BLaER1 (cell line): ENCODE results near the gene STOML1.

Experiments used
- H3K27ac ChIP-seq: shearing (Covaris generic); formaldehyde crosslinking; 2 replicates; pipeline ENCODE4 v1.8.1; 2022
- H3K27me3 ChIP-seq: shearing (Covaris generic); formaldehyde crosslinking; 2 replicates; pipeline ENCODE4 v1.8.1; 2022
- H3K36me3 ChIP-seq: shearing (Covaris generic); formaldehyde crosslinking; 2 replicates; pipeline ENCODE4 v1.8.1; 2022
- H3K4me1 ChIP-seq: shearing (Covaris generic); formaldehyde crosslinking; 2 replicates; pipeline ENCODE4 v1.8.1; 2022
- H3K4me2 ChIP-seq: shearing (Covaris generic); formaldehyde crosslinking; 2 replicates; pipeline ENCODE4 v1.8.1; 2022
- H3K4me3 ChIP-seq: shearing (Covaris generic); formaldehyde crosslinking; 2 replicates; pipeline ENCODE4 v1.8.1; 2022
- H3K9ac ChIP-seq: shearing (Covaris generic); formaldehyde crosslinking; 2 replicates; pipeline ENCODE4 v1.8.1; 2022
- H3K9me3 ChIP-seq: shearing (Covaris generic); formaldehyde crosslinking; 2 replicates; pipeline ENCODE4 v1.8.1; 2022
- H4K20me1 ChIP-seq: shearing (Covaris generic); formaldehyde crosslinking; 2 replicates; pipeline ENCODE4 v1.8.1; 2022
- Cebpa-rat ChIP-seq: shearing (Covaris generic); IDR thresholded peaks from 2 replicates; pipeline ENCODE4 v1.8.1; 2022

STOML1 gene, protein sequence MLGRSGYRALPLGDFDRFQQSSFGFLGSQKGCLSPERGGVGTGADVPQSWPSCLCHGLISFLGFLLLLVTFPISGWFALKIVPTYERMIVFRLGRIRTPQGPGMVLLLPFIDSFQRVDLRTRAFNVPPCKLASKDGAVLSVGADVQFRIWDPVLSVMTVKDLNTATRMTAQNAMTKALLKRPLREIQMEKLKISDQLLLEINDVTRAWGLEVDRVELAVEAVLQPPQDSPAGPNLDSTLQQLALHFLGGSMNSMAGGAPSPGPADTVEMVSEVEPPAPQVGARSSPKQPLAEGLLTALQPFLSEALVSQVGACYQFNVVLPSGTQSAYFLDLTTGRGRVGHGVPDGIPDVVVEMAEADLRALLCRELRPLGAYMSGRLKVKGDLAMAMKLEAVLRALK

GRCh38 chr15:73991726-73992593 is at the start of gene STOML1:
Gene STOML1, minus strand, starts transcription at chr15:73992295. Its CDS starts 72 bp downstream, at chr15:73992223.
- H4K20me1 ChIP-seq: peaks cover 8% of the 10 kb centered on the region; the same call in 1 of the 2 replicates
- TF ChIP-seq Cebpa-rat: no peak
- peak within 1 kb of the TSS; percentile 67 for H3K27ac ChIP-seq
- peaks cover 61% of the 10 kb centered on the region for H3K4me1 ChIP-seq
- H3K27me3 ChIP-seq: no peaks in the 10 kb centered on the region
- peak within 1 kb of the TSS; percentile 87 for H3K4me3 ChIP-seq
- peak within 1 kb of the TSS; percentile 83 for H3K9ac ChIP-seq
- no peaks in the 10 kb centered on the region for H3K9me3 ChIP-seq
- peak within 1 kb of the TSS; percentile 96 for H3K4me2 ChIP-seq
- H3K36me3 ChIP-seq: no peaks in the 10 kb centered on the region

- no peak for TF ChIP-seq Cebpa-rat
- H3K4me1 ChIP-seq: no peaks in the 10 kb centered on the region
- no peak overlapping the region for H3K9ac ChIP-seq
- H3K27me3 ChIP-seq: no peaks in the 10 kb centered on the region
- H3K4me2 ChIP-seq: no peak overlapping the region
- H3K9me3 ChIP-seq: no peaks in the 10 kb centered on the region
- H3K27ac ChIP-seq: no peak overlapping the region
- H3K4me3 ChIP-seq: no peak overlapping the region
- peaks cover 50% of the 10 kb centered on the region for H3K36me3 ChIP-seq
- peaks cover 14% of the 10 kb centered on the region for H4K20me1 ChIP-seq
These were observed 49.2 kb upstream of the STOML1 start for GRCh38 chr15:74041311-74041756.

GRCh38 chr15:74040109-74040850 is 48.2 kb upstream of the STOML1 start:
- Histone ChIP-seq H3K4me2 (no peak overlapping the region), H3K9ac (no peak overlapping the region), H3K4me3 (no peak overlapping the region), H3K27ac (no peak overlapping the region), H3K9me3 (no peaks in the 10 kb centered on the region), H4K20me1 (peaks cover 24% of the 10 kb centered on the region), H3K27me3 (no peaks in the 10 kb centered on the region), H3K4me1 (peaks cover 7% of the 10 kb centered on the region), H3K36me3 (peaks cover 60% of the 10 kb centered on the region)
- no peak for TF ChIP-seq Cebpa-rat

DNA sequence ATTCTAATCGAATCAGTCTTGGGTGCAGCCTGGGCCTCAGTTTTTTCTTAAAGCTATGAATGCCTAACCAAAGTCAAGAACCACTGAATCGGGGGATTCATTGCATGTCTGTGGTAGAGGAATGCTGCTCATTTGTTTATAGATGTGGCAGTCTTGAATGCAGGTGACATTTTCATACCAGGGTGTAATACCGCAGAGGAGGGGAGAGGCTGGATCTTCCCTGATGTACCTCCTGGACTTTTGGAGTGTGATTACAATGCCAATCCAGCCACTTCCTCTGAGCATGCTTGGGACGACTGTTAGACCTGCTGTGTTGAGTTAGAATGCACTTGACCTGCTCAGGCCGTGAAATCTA is 47.5 kb upstream of the STOML1 start:
- H3K4me2 ChIP-seq: no peak overlapping the region

GRCh38 chr15:74038707-74039655 is 46.9 kb upstream of the STOML1 start:
- TF ChIP-seq Cebpa-rat: no peak
- Histone ChIP-seq H3K9me3 (no peaks in the 10 kb centered on the region), H3K4me2 (no peak overlapping the region), H4K20me1 (peaks cover 37% of the 10 kb centered on the region), H3K9ac (no peak overlapping the region), H3K27ac (no peak overlapping the region), H3K4me3 (no peak overlapping the region), H3K4me1 (peaks cover 14% of the 10 kb centered on the region), H3K27me3 (no peaks in the 10 kb centered on the region), H3K36me3 (peaks cover 65% of the 10 kb centered on the region)

More for the DNA sequence above, 47.5 kb upstream of the STOML1 start:
- Histone ChIP-seq H3K27me3 (no peaks in the 10 kb centered on the region), H3K27ac (no peak overlapping the region), H3K4me1 (peaks cover 9% of the 10 kb centered on the region), H3K36me3 (peaks cover 65% of the 10 kb centered on the region), H3K9me3 (no peaks in the 10 kb centered on the region), H3K9ac (no peak overlapping the region), H3K4me3 (no peak overlapping the region), H4K20me1 (peaks cover 31% of the 10 kb centered on the region)
- TF ChIP-seq Cebpa-rat: no peak

DNA sequence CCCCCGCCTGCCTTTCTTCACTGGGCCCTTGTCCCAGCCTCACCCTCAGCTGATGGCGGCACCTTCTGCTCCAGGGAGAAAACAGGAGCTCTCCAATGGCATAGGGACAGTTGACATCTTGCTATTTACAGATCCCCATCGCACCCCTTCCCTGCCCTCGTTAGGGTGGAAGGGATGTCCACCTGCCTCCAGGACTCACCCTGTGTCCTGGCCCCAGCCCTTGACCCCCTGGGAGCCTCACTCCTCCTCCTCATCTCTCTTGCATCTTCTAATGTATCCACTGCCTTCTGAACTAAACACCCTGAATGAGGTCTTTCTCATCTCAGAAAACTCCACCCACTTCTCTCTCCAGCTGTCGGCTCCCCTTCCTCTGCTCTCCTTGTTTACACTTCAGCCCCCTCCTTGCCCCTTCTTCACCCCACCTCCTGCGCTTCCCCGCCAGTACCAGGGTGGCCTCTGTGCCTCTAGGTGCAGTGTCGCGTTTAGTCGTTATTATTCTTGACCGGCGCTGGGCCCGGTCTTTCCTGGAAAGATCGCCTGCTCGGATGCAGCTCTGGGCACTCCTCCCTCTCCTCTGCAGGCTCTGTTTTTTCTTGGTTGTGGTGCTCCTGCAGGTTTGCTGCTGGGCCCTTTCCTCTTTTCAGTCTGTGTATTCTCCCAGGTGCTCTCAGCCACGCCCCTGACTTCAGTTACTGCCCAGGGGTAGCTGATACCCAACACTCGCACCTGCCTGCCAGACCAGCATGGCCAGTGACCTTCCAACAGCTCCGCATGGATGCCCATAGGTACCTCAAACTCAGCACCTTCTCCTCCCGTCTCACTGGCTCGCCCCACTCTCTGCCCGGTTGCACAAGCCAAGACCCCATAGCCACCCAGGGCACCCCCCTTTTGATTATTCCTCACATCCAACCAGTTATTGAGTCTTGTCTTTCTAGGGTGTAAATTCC is 45.3 kb upstream of the STOML1 start:
- Histone ChIP-seq H3K9me3 (no peaks in the 10 kb centered on the region), H3K36me3 (peaks cover 67% of the 10 kb centered on the region), H3K27ac (no peak overlapping the region), H3K4me2 (no peak overlapping the region), H3K9ac (no peak overlapping the region), H3K4me1 (peaks cover 18% of the 10 kb centered on the region), H4K20me1 (peaks cover 53% of the 10 kb centered on the region), H3K4me3 (no peak overlapping the region), H3K27me3 (no peaks in the 10 kb centered on the region)
- no peak for TF ChIP-seq Cebpa-rat

- no peak for TF ChIP-seq Cebpa-rat
- H3K4me3 ChIP-seq: no peak overlapping the region
- no peaks in the 10 kb centered on the region for H3K27me3 ChIP-seq
- no peaks in the 10 kb centered on the region for H3K9me3 ChIP-seq
- H3K27ac ChIP-seq: no peak overlapping the region
- peaks cover 55% of the 10 kb centered on the region for H4K20me1 ChIP-seq
- H3K4me1 ChIP-seq: peaks cover 18% of the 10 kb centered on the region
- peaks cover 68% of the 10 kb centered on the region for H3K36me3 ChIP-seq
- H3K4me2 ChIP-seq: no peak overlapping the region
- H3K9ac ChIP-seq: no peak overlapping the region
These were observed 44.4 kb upstream of the STOML1 start for GRCh38 chr15:74036271-74037170.
